ENCODE results near the gene IDH2. TPM values are rescaled to one million over a fixed set of nuclear protein-coding genes. Genes with fewer than 3 reads are reported as not detected.
"Not testable (repeated sequence)": the region's sequence is repeated elsewhere in the genome, so short reads cannot be mapped to it uniquely, and the experiment has no call there.

The IDH2 gene
- polyA plus RNA-seq, 1 experiment: 84.2 TPM

DNA sequence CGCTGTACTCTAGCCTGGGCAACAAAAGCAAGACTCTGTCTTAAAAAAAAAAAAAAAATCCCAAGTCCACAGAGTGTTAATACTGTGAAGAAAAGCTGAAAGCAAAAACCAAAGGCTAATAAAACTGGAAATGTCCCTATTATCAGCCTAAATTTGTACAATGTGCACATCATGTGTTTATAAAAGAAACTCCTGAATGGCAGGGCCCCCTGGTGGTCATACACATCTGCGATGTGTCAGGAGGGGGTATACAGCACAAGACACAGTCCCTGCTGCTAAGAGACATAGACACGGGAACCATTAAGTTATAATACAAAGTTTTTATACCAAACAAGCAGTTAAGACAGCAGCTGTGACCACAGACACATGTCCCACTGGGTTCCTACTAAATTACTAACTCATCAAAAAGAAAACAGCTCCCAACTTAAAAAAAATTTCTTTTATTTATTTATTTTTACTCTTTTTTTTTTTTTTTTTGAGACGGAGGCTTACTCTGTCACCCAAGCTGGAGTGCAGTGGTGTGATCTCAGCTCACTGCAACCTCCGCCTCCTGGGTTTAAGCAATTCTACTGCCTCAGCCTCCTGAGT, 31.0 kb downstream of the IDH2 start:
- DNase-seq (ENCODE audit: low read depth, low spot score): peak; percentile 62
- H3K27ac ChIP-seq (ENCODE audit: low read depth, low read length): no peak overlapping the region
- H3K27me3 ChIP-seq (ENCODE audit: control insufficient read depth, insufficient read depth, low read length): no peaks in the 10 kb centered on the region
- H3K4me3 ChIP-seq (ENCODE audit: low read depth, low read length): no peak overlapping the region
- CTCF ChIA-PET: interaction anchor here (0.6 to 2.1 kb wide), 32 partner anchors 9 to 331 kb away, joined by 3 to 21 read pairs (median 4); partner anchors contain the start of genes AP3S2, ARPIN, CIB1 and GDPGP1
- TF ChIP-seq, protein P1, sequence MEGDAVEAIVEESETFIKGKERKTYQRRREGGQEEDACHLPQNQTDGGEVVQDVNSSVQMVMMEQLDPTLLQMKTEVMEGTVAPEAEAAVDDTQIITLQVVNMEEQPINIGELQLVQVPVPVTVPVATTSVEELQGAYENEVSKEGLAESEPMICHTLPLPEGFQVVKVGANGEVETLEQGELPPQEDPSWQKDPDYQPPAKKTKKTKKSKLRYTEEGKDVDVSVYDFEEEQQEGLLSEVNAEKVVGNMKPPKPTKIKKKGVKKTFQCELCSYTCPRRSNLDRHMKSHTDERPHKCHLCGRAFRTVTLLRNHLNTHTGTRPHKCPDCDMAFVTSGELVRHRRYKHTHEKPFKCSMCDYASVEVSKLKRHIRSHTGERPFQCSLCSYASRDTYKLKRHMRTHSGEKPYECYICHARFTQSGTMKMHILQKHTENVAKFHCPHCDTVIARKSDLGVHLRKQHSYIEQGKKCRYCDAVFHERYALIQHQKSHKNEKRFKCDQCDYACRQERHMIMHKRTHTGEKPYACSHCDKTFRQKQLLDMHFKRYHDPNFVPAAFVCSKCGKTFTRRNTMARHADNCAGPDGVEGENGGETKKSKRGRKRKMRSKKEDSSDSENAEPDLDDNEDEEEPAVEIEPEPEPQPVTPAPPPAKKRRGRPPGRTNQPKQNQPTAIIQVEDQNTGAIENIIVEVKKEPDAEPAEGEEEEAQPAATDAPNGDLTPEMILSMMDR (IDR thresholded peaks at IDR 0.05; ENCODE audit: low read depth, low read length): peak; percentile 84
- no peaks in the 10 kb centered on the region; the same call in 1 of the 2 replicates for H3K9me3 ChIP-seq (ENCODE audit: control insufficient read depth, insufficient read depth, low read length)
- POLR2A ChIA-PET: interaction anchor here (0.6 to 0.7 kb wide), 4 partner anchors 8 to 132 kb away, joined by 3 to 5 read pairs (median 4); no protein-coding TSS in a partner anchor

DNA sequence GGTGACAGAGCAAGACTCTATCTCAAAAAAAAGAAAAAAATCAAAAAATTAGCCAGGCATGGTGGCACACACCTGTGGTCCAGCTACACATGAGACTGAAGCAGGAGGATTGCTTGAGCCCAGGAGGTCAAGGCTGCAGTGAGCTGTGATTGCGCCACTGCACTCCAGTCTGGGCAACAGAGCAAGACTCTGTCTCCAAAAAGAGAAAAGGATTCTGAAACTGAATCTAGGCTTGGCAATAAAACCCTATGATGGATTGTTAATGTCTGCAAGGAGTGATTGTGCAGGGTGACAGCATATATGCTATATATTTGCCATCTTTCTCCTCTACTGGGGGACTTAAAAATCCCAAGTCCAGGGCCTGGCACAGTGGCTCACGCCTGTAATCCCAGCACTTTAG, 31.6 kb downstream of the IDH2 start:
- CTCF ChIA-PET: interaction anchor here (0.7 to 2.1 kb wide), 19 partner anchors 12 to 331 kb away, joined by 3 to 21 read pairs (median 6); partner anchors contain the start of genes AP3S2 and ARPIN
- DNase-seq (ENCODE audit: low read depth, low spot score); H3K27me3 ChIP-seq (ENCODE audit: control insufficient read depth, insufficient read depth, low read length); H3K4me3 ChIP-seq (ENCODE audit: low read depth, low read length); H3K9me3 ChIP-seq (ENCODE audit: control insufficient read depth, insufficient read depth, low read length); H3K27ac ChIP-seq (ENCODE audit: low read depth, low read length): not testable (repeated sequence)
- POLR2A ChIA-PET: interaction anchor here (0.7 kb wide), 2 partner anchors 21 to 35 kb away, joined by 3 to 5 read pairs; no protein-coding TSS in a partner anchor

DNA sequence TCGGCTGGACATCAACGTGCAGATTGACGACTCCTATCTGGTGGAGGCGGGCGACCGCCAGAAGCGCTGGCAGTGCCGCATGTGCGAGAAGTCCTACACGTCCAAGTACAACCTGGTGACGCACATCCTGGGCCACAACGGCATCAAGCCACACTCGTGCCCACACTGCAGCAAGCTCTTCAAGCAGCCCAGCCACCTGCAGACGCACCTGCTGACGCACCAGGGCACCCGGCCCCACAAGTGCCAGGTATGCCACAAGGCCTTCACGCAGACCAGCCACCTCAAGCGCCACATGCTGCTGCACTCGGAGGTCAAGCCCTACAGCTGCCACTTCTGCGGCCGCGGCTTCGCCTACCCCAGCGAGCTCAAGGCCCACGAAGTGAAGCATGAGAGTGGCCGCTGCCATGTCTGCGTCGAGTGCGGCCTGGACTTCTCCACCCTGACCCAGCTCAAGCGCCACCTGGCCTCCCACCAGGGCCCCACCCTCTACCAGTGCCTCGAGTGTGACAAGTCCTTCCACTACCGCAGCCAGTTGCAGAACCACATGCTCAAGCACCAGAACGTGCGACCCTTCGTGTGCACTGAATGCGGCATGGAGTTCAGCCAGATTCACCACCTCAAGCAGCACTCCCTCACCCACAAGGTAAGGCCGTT, 34.2 kb downstream of the IDH2 start:
- DNase-seq (ENCODE audit: low read depth, low spot score): no peak
- CTCF ChIA-PET: interaction anchor here (0.8 kb wide), 1 partner anchor 34 kb away, joined by 3 read pairs; no protein-coding TSS in a partner anchor
- H3K4me3 ChIP-seq (ENCODE audit: low read depth, low read length): no peak overlapping the region
- POLR2A ChIA-PET: no interaction called here
- H3K9me3 ChIP-seq (ENCODE audit: control insufficient read depth, insufficient read depth, low read length): no peaks in the 10 kb centered on the region; the same call in 1 of the 2 replicates
- no peak overlapping the region for H3K27ac ChIP-seq (ENCODE audit: low read depth, low read length)
- no peaks in the 10 kb centered on the region for H3K27me3 ChIP-seq (ENCODE audit: control insufficient read depth, insufficient read depth, low read length)
- TF ChIP-seq, protein P1 (IDR thresholded peaks at IDR 0.05; ENCODE audit: low read depth, low read length): no peak

DNA sequence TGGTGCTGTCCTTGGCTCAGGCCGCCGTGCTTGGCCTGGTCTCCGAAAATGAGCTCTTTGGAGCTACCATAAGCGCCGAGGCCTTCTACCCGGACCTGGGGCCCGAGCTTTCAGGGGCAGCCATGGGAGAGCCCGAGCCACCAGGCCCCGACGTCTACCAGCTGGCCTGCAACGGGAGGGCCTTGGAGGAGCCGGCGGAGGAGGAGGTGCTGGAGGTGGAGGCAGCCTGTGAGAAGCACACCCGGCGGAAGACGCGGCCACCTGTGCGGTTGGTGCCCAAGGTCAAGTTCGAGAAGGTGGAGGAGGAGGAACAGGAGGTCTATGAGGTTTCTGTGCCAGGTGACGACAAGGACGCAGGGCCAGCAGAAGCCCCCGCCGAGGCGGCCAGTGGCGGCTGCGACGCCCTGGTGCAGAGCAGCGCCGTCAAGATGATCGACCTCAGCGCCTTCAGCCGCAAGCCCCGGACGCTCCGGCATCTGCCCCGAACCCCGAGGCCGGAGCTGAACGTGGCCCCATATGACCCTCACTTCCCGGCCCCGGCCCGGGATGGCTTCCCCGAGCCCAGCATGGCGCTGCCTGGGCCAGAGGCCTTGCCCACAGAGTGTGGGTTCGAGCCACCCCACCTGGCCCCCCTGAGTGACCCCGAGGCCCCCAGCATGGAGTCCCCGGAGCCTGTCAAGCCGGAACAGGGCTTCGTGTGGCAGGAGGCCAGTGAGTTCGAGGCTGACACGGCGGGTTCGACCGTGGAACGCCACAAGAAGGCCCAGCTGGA, 34.9 kb downstream of the IDH2 start:
- TF ChIP-seq, protein P1 (IDR thresholded peaks at IDR 0.05; ENCODE audit: low read depth, low read length): no peak
- no peak for DNase-seq (ENCODE audit: low read depth, low spot score)
- no peak overlapping the region for H3K4me3 ChIP-seq (ENCODE audit: low read depth, low read length)
- POLR2A ChIA-PET: no interaction called here
- no peaks in the 10 kb centered on the region; the same call in 1 of the 2 replicates for H3K9me3 ChIP-seq (ENCODE audit: control insufficient read depth, insufficient read depth, low read length)
- CTCF ChIA-PET: no interaction called here
- H3K27ac ChIP-seq (ENCODE audit: low read depth, low read length): no peak overlapping the region
- no peaks in the 10 kb centered on the region for H3K27me3 ChIP-seq (ENCODE audit: control insufficient read depth, insufficient read depth, low read length)

DNA sequence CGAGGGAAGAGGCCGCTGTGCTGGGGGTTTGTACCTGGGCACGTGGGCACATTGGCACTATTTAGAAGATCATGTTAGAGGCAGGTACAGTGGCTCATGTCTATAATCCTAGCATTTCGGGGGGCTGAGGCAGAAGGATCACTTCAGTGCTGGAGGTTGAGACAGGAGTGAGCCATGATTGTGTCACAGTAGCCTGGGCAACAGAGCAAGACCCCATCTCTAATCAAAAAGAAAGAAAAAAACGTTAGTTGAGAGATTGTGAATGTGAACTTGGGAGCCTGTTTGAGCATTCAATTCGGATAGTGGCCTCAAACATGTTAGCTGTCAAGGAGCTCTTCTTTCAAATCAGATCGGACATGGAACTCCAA, 36.6 kb downstream of the IDH2 start:
- H3K4me3 ChIP-seq (ENCODE audit: low read depth, low read length): no peak overlapping the region
- DNase-seq (ENCODE audit: low read depth, low spot score): no peak
- POLR2A ChIA-PET: no interaction called here
- TF ChIP-seq, protein P1 (IDR thresholded peaks at IDR 0.05; ENCODE audit: low read depth, low read length): no peak
- H3K27ac ChIP-seq (ENCODE audit: low read depth, low read length): no peak overlapping the region
- CTCF ChIA-PET: interaction anchor here (0.9 kb wide), 1 partner anchor 191 kb away, joined by 5 read pairs; no protein-coding TSS in a partner anchor
- H3K9me3 ChIP-seq (ENCODE audit: control insufficient read depth, insufficient read depth, low read length): no peaks in the 10 kb centered on the region; the same call in 1 of the 2 replicates
- H3K27me3 ChIP-seq (ENCODE audit: control insufficient read depth, insufficient read depth, low read length): no peaks in the 10 kb centered on the region

Data from AG04450 (cell line).